GM19397 (cell line): ENCODE measurements around the gene HBG1.

ENCODE experiments used
- ATAC-seq: cut with Tn5 transposase; IDR thresholded peaks from one replicate; pipeline ENCODE4 v1.9.1; 2021; ENCODE audit warnings: mild to moderate bottlenecking, moderate library complexity; ENCODE audit not compliant: unreplicated experiment

Gene HBG1

GRCh38 chr11:5247472-5248192, 2.0 kb downstream of the HBG1 start:
- ATAC-seq, result no peak

GRCh38 chr11:5246772-5247471, 2.7 kb downstream of the HBG1 start:
- no peak for ATAC-seq

- no peak for ATAC-seq
Observed at GRCh38 chr11:5245155-5245554, 4.5 kb downstream of the HBG1 start.

GRCh38 chr11:5243816-5244180, 5.9 kb downstream of the HBG1 start:
- no peak for ATAC-seq

GRCh38 chr11:5242933-5243815, 6.5 kb downstream of the HBG1 start:
- no peak for ATAC-seq

- no peak for ATAC-seq
Observed at GRCh38 chr11:5242208-5242607, 7.4 kb downstream of the HBG1 start.

GRCh38 chr11:5241458-5241857, 8.2 kb downstream of the HBG1 start:
- no peak for ATAC-seq

GRCh38 chr11:5240458-5240857, 9.2 kb downstream of the HBG1 start:
- ATAC-seq, result no peak

GRCh38 chr11:5240056-5240455, 9.6 kb downstream of the HBG1 start:
- ATAC-seq, result no peak

- no peak for ATAC-seq
Observed at GRCh38 chr11:5239046-5239445, 10.6 kb downstream of the HBG1 start.

GRCh38 chr11:5238486-5238885, 11.2 kb downstream of the HBG1 start:
- no peak for ATAC-seq

GRCh38 chr11:5237420-5237819, 12.2 kb downstream of the HBG1 start:
- ATAC-seq, result no peak

- ATAC-seq, result no peak
Observed at GRCh38 chr11:5235364-5236095, 14.1 kb downstream of the HBG1 start.

- no peak for ATAC-seq
Observed at GRCh38 chr11:5234381-5234834, 15.2 kb downstream of the HBG1 start, which contains the start of gene HBD. Gene HBD, minus strand, starts transcription at chr11:5234483. Its CDS starts 50 bp downstream, at chr11:5234433.

GRCh38 chr11:5233307-5233706, 16.4 kb downstream of the HBG1 start:
- ATAC-seq, result no peak

- no peak for ATAC-seq
Observed at GRCh38 chr11:5232821-5233220, 16.8 kb downstream of the HBG1 start.

- no peak for ATAC-seq
Observed at GRCh38 chr11:5232176-5232575, 17.5 kb downstream of the HBG1 start.

- no peak for ATAC-seq
Observed at GRCh38 chr11:5231111-5231510, 18.5 kb downstream of the HBG1 start.

- no peak for ATAC-seq
Observed at GRCh38 chr11:5230266-5230665, 19.4 kb downstream of the HBG1 start.

- no peak for ATAC-seq
Observed at GRCh38 chr11:5229796-5230195, 19.9 kb downstream of the HBG1 start.

GRCh38 chr11:5229356-5229755, 20.3 kb downstream of the HBG1 start:
- no peak for ATAC-seq
